ENCODE data around the gene MB.

The MB gene

GRCh38 chr22:35615156-35615555 lies 2.0 kb downstream of the MB start:
- DNase-seq (ENCODE audit: low read depth) = no peak

- no peak for DNase-seq (ENCODE audit: low read depth)
These were observed 2.7 kb downstream of the MB start for GRCh38 chr22:35614404-35614803.

- DNase-seq (ENCODE audit: low read depth) = no peak
These were observed 4.2 kb downstream of the MB start for GRCh38 chr22:35612903-35613302.

- DNase-seq (ENCODE audit: low read depth) = no peak
These were observed 5.1 kb downstream of the MB start for GRCh38 chr22:35611891-35612576.

- DNase-seq (ENCODE audit: low read depth) = no peak
These were observed 5.8 kb downstream of the MB start for GRCh38 chr22:35611200-35611890.

- DNase-seq (ENCODE audit: low read depth) = no peak
These were observed 6.4 kb downstream of the MB start for GRCh38 chr22:35610741-35611140.

- DNase-seq (ENCODE audit: low read depth) = no peak
These were observed 7.4 kb downstream of the MB start for GRCh38 chr22:35609761-35610160.

- DNase-seq (ENCODE audit: low read depth) = no peak
These were observed 7.9 kb downstream of the MB start for GRCh38 chr22:35609261-35609660.

GRCh38 chr22:35608088-35608487 lies 9.0 kb downstream of the MB start:
- no peak for DNase-seq (ENCODE audit: low read depth)

GRCh38 chr22:35606916-35607315 lies 10.2 kb downstream of the MB start:
- DNase-seq (ENCODE audit: low read depth) = no peak

GRCh38 chr22:35605851-35606481 lies 11.2 kb downstream of the MB start:
- no peak for DNase-seq (ENCODE audit: low read depth)

- DNase-seq (ENCODE audit: low read depth) = no peak
These were observed 11.8 kb downstream of the MB start for GRCh38 chr22:35605369-35605680.

GRCh38 chr22:35604621-35605368 lies 12.3 kb downstream of the MB start:
- no peak for DNase-seq (ENCODE audit: low read depth)

GRCh38 chr22:35601743-35602615 lies 15.2 kb downstream of the MB start:
- DNase-seq (ENCODE audit: low read depth) = no peak

GRCh38 chr22:35601013-35601580 lies 16.0 kb downstream of the MB start:
- no peak for DNase-seq (ENCODE audit: low read depth)

GRCh38 chr22:35600476-35600875 lies 16.7 kb downstream of the MB start:
- DNase-seq (ENCODE audit: low read depth) = no peak

GRCh38 chr22:35599364-35599763 lies 17.8 kb downstream of the MB start:
- DNase-seq (ENCODE audit: low read depth) = no peak

GRCh38 chr22:35598396-35598710 lies 18.8 kb downstream of the MB start:
- DNase-seq (ENCODE audit: low read depth) = no peak

GRCh38 chr22:35597692-35598395 lies 19.3 kb downstream of the MB start:
- DNase-seq (ENCODE audit: low read depth) = no peak

GRCh38 chr22:35596821-35597220 lies 20.3 kb downstream of the MB start:
- no peak for DNase-seq (ENCODE audit: low read depth)

- no peak for DNase-seq (ENCODE audit: low read depth)
These were observed 22.4 kb downstream of the MB start for GRCh38 chr22:35594686-35595085.
